HG02642 (cell line): ENCODE data around the gene CDH23.

Experiments
- ATAC-seq: cut with Tn5 transposase; IDR thresholded peaks from one replicate; pipeline ENCODE4 v1.9.1; 2021; ENCODE audit warnings: mild to moderate bottlenecking; ENCODE audit not compliant: unreplicated experiment, poor library complexity

CDH23 gene

GRCh38 chr10:71396711-71397295 lies at the start of gene CDH23:
CDH23 (plus strand) TSS chr10:71396920; CDS start chr10:71439832, 42,912 bp downstream.
- ATAC-seq = no peak

- ATAC-seq = no peak
Observed at GRCh38 chr10:71347587-71348395, 48.9 kb upstream of the CDH23 start.

- ATAC-seq = no peak
Observed at GRCh38 chr10:71348850-71349249, 47.9 kb upstream of the CDH23 start.

GRCh38 chr10:71349406-71349805 lies 47.3 kb upstream of the CDH23 start:
- ATAC-seq = no peak

GRCh38 chr10:71351087-71351486 lies 45.6 kb upstream of the CDH23 start:
- no peak for ATAC-seq

GRCh38 chr10:71351628-71352319 lies 44.9 kb upstream of the CDH23 start:
- no peak for ATAC-seq

- no peak for ATAC-seq
Observed at GRCh38 chr10:71353639-71354038, 43.1 kb upstream of the CDH23 start.

- no peak for ATAC-seq
Observed at GRCh38 chr10:71354776-71355175, 41.9 kb upstream of the CDH23 start.

- ATAC-seq = no peak
Observed at GRCh38 chr10:71355886-71356285, 40.8 kb upstream of the CDH23 start.

- no peak for ATAC-seq
Observed at GRCh38 chr10:71357792-71358265, 38.9 kb upstream of the CDH23 start.

GRCh38 chr10:71358277-71358676 lies 38.4 kb upstream of the CDH23 start:
- no peak for ATAC-seq

GRCh38 chr10:71358906-71359305 lies 37.8 kb upstream of the CDH23 start:
- ATAC-seq = peak; percentile 12

- peak; percentile 48 for ATAC-seq
Observed at GRCh38 chr10:71359364-71360046, 37.2 kb upstream of the CDH23 start.

GRCh38 chr10:71360735-71361134 lies 36.0 kb upstream of the CDH23 start:
- ATAC-seq = no peak

- ATAC-seq = no peak
Observed at GRCh38 chr10:71361581-71361980, 35.1 kb upstream of the CDH23 start.

- ATAC-seq = no peak
Observed at GRCh38 chr10:71362141-71362540, 34.6 kb upstream of the CDH23 start.

- no peak for ATAC-seq
Observed at GRCh38 chr10:71363936-71364335, 32.8 kb upstream of the CDH23 start.

- no peak for ATAC-seq
Observed at GRCh38 chr10:71365366-71365765, 31.4 kb upstream of the CDH23 start.

- no peak for ATAC-seq
Observed at GRCh38 chr10:71366690-71367089, 30.0 kb upstream of the CDH23 start.

- no peak for ATAC-seq
Observed at GRCh38 chr10:71367271-71367670, 29.4 kb upstream of the CDH23 start.

GRCh38 chr10:71368176-71368575 lies 28.5 kb upstream of the CDH23 start:
- no peak for ATAC-seq
